ENCODE data around the gene ANTXR1. TPM values are rescaled to one million over a fixed set of nuclear protein-coding genes. Genes with fewer than 3 reads are reported as not detected.

ANTXR1 gene
- total RNA-seq, 1 donor from 2014 or later = 35.5 TPM

DNA sequence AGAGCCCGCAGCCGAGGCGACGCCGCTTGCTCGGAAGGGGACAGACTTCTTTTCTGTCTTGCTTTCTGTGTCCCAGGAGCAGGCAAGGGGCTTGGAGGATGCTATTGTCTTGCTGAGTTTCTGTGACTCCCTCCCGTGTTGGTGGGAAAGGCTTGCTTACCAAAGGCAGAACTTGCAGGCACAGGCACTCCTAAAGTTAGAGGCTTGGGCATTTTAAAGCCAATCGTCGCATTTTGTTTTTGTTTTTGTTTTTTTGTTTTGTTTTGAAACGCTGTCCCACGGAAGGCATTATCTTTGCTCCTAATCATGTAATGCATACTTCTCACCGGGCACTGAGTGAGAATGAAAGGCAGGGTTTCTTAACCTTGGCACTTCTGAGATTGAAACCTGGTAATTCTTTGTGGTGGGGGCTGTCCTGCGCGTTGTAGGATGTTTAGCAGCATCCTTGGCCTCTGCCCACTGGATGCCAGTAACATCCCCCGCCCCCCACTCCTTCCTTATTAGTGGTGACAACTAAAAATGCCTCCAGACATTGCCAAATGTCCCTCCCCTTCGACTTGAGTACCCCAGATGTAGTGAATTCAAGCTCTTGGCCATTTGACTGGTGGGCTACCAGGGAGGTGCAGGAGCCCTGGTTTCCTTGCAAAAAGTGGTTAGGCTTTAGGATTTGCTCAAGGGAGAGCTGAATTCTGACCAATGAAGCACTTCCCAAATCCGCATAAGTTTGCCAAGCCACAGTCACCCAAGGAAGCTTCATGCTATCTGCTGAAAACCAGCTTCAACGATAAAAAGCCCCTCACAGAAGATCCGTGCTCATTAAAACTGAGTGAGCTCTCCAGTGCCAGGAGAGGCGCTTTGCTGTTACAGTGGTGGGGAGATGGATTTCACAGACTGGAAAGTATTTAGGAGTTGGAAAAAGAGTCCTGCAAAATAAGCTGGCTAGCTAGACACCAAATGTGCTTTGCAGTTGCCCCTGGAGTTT, 1.2 kb downstream of the ANTXR1 start:
- no peak for DNase-seq (ENCODE audit: low read depth)
- Histone ChIP-seq H3K4me3 (ENCODE audit: low read depth, low read length) (peak overlapping the region; percentile 78), H3K36me3 (ENCODE audit: control insufficient read depth, insufficient read depth, low read length) (no peaks in the 10 kb centered on the region), H3K27me3 (ENCODE audit: control insufficient read depth, insufficient read depth, low read length) (no peaks in the 10 kb centered on the region)
- no peak for TF ChIP-seq CTCF (IDR thresholded peaks at IDR 0.05; ENCODE audit: insufficient read depth, low read length, poor library complexity, severe bottlenecking)

DNA sequence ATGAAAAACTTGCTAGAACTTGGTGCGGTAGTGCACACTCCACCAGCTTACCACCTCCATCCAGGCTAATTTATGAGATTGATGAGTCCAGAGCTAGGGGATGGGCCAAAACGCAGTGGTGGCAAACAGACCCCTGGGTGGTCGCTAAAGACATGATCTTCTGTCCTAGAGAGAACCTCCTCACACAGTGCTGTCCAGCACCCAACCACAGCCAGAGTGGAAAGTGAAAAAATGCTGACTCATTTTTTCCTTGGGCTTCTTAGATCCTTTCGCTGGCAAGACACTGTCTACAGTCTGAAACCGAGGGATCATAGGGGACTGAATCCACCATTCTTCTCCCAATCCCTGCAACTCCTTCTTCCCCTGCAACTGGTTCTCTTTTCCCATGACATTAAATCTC, 4.1 kb downstream of the ANTXR1 start:
- no peak overlapping the region for H3K4me3 ChIP-seq (ENCODE audit: low read depth, low read length)
- TF ChIP-seq CTCF (IDR thresholded peaks at IDR 0.05; ENCODE audit: insufficient read depth, low read length, poor library complexity, severe bottlenecking) = no peak

DNA sequence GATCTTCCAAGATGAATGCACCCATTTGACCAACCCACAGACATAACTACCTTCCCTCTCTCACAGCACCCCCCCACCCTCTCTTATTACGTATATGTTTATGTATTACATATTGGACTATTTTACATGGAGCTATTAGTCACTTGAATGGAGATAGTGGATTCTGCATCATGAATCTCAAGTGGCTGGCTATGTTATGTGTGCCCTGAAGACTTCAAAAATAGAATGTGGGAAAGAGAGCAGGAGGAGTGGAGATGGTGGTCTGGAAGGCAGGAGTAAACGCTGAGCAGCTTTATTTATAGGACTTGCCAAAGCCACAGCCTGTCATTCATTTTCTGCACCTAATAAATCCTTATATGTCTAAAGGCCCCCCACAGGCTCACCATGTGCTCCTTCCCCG, 4.9 kb downstream of the ANTXR1 start:
- TF ChIP-seq CTCF (IDR thresholded peaks at IDR 0.05; ENCODE audit: insufficient read depth, low read length, poor library complexity, severe bottlenecking) = no peak
- Histone ChIP-seq H3K36me3 (ENCODE audit: control insufficient read depth, insufficient read depth, low read length) (no peaks in the 10 kb centered on the region), H3K27me3 (ENCODE audit: control insufficient read depth, insufficient read depth, low read length) (no peaks in the 10 kb centered on the region), H3K4me3 (ENCODE audit: low read depth, low read length) (no peak overlapping the region)
- DNase-seq (ENCODE audit: low read depth) = no peak

More for the DNA sequence above, 4.1 kb downstream of the ANTXR1 start:
- no peak for DNase-seq (ENCODE audit: low read depth)
- H3K36me3 ChIP-seq (ENCODE audit: control insufficient read depth, insufficient read depth, low read length) = no peaks in the 10 kb centered on the region
- no peaks in the 10 kb centered on the region for H3K27me3 ChIP-seq (ENCODE audit: control insufficient read depth, insufficient read depth, low read length)

GRCh38 chr2:69018678-69019095, 5.7 kb downstream of the ANTXR1 start:
- no peak for DNase-seq (ENCODE audit: low read depth)
- H3K36me3 ChIP-seq (ENCODE audit: control insufficient read depth, insufficient read depth, low read length) = no peaks in the 10 kb centered on the region
- H3K4me3 ChIP-seq (ENCODE audit: low read depth, low read length) = no peak overlapping the region

GRCh38 chr2:69020496-69021426, 7.8 kb downstream of the ANTXR1 start:
- no peaks in the 10 kb centered on the region for H3K27me3 ChIP-seq (ENCODE audit: control insufficient read depth, insufficient read depth, low read length)
- no peak overlapping the region for H3K4me3 ChIP-seq (ENCODE audit: low read depth, low read length)
- TF ChIP-seq CTCF (IDR thresholded peaks at IDR 0.05; ENCODE audit: insufficient read depth, low read length, poor library complexity, severe bottlenecking) = no peak
- H3K36me3 ChIP-seq (ENCODE audit: control insufficient read depth, insufficient read depth, low read length) = no peaks in the 10 kb centered on the region
- no peak for DNase-seq (ENCODE audit: low read depth)

More at GRCh38 chr2:69018678-69019095, 5.7 kb downstream of the ANTXR1 start:
- no peak for TF ChIP-seq CTCF (IDR thresholded peaks at IDR 0.05; ENCODE audit: insufficient read depth, low read length, poor library complexity, severe bottlenecking)
- H3K27me3 ChIP-seq (ENCODE audit: control insufficient read depth, insufficient read depth, low read length) = no peaks in the 10 kb centered on the region

Data from kidney epithelial cell (primary cell).